Measurements from ENCODE around the gene SEZ6. TPM values are rescaled to one million over a fixed set of nuclear protein-coding genes. Genes with fewer than 3 reads are reported as not detected.

Gene SEZ6
- polyA plus RNA-seq, 3 donors = 0.17 to 0.33 (median 0.18) TPM

DNA sequence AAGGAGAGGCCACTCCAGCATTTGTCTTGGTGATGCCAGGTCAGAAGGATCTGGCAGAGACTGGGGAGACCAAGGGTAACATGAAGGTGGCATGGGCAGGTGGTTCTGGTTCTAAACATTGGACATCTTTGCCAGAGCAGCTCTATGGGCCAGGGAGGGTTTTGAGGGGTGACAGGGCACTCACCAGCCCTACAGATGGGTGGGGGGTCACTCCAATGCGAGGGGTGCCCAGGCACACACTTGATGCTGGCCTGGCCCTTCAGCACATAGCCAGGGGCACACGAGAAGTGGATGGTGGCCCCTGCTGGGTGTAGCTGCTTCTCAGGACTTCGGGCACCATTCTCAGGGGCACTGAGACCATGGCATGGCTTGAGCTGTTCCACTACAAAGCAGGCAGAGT is 49.0 kb downstream of the SEZ6 start:
- H3K9me3 Mint-ChIP-seq = no peaks in the 10 kb centered on the region
- H3K36me3 Mint-ChIP-seq = peaks cover 0 to 1% of the 10 kb centered on the region in 2 donors
- Histone ChIP-seq H2AFZ (ENCODE audit: insufficient read depth, low read depth, low read length, poor library complexity, severe bottlenecking) (no peak overlapping the region), H3K4me1 (ENCODE audit: control insufficient read depth in 1 of 2, insufficient read depth in 2 of 2, low read length in 2 of 2) (peaks cover 15 to 16% of the 10 kb centered on the region in 2 donors), H3K9ac (ENCODE audit: insufficient read depth, low read length, poor library complexity, severe bottlenecking) (no peak overlapping the region), H3K4me3 (replicated peaks in 1 of 3; ENCODE audit: low read depth in 2 of 3, low read length in 3 of 3) (no peak overlapping the region), H3K79me2 (ENCODE audit: insufficient read depth, low read length) (no peaks in the 10 kb centered on the region), H4K20me1 (ENCODE audit: insufficient read depth, low read length) (no peaks in the 10 kb centered on the region), H3K4me2 (replicated peaks; ENCODE audit: extremely low read depth, low read length, poor library complexity, severe bottlenecking) (no peak overlapping the region), H3K36me3 (replicated peaks in 1 of 2; ENCODE audit: control insufficient read depth in 1 of 2, insufficient read depth in 2 of 2, low read length in 2 of 2) (no peaks in the 10 kb centered on the region), H3K9me3 (replicated peaks in 1 of 2; ENCODE audit: control insufficient read depth in 1 of 2, insufficient read depth in 1 of 2, low read length in 2 of 2) (no peaks in the 10 kb centered on the region), H3K27ac (ENCODE audit: low read depth in 1 of 2, low read length in 2 of 2) (no peak overlapping the region), H3K27me3 (ENCODE audit: control insufficient read depth in 2 of 2, insufficient read depth in 2 of 2, low read length in 2 of 2) (no peaks in the 10 kb centered on the region)
- intact Hi-C loops (cut with micrococcal nuclease) = loop anchor here in 1 of 2 donors (10.0 kb wide), 1 partner anchor 212 kb away; the partner anchor contains the start of gene TRAF4
- H3K27ac Mint-ChIP-seq = peak overlapping the region in 1 of 7 donors; percentile 60
- 88% methylated on average over 3 of the region's 3 CpGs for WGBS (ENCODE audit: insufficient coverage)
- peaks cover 0 to 6% (median 6%) of the 10 kb centered on the region in 3 donors for H3K27me3 Mint-ChIP-seq (ENCODE audit: low read depth in 3 of 3)
- TF ChIP-seq, protein P1, sequence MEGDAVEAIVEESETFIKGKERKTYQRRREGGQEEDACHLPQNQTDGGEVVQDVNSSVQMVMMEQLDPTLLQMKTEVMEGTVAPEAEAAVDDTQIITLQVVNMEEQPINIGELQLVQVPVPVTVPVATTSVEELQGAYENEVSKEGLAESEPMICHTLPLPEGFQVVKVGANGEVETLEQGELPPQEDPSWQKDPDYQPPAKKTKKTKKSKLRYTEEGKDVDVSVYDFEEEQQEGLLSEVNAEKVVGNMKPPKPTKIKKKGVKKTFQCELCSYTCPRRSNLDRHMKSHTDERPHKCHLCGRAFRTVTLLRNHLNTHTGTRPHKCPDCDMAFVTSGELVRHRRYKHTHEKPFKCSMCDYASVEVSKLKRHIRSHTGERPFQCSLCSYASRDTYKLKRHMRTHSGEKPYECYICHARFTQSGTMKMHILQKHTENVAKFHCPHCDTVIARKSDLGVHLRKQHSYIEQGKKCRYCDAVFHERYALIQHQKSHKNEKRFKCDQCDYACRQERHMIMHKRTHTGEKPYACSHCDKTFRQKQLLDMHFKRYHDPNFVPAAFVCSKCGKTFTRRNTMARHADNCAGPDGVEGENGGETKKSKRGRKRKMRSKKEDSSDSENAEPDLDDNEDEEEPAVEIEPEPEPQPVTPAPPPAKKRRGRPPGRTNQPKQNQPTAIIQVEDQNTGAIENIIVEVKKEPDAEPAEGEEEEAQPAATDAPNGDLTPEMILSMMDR (IDR thresholded peaks at IDR 0.05) = no peak
- DNase-seq = no peak
- H3K4me3 Mint-ChIP-seq = no peak overlapping the region
- H3K4me1 Mint-ChIP-seq = no peaks in the 10 kb centered on the region

- no peak overlapping the region for H3K4me2 ChIP-seq (replicated peaks; ENCODE audit: extremely low read depth, low read length, poor library complexity, severe bottlenecking)
- peaks cover 2% of the 10 kb centered on the region for H3K79me2 ChIP-seq (ENCODE audit: insufficient read depth, low read length)
- no peaks in the 10 kb centered on the region for H3K27me3 ChIP-seq (ENCODE audit: control insufficient read depth in 2 of 2, insufficient read depth in 2 of 2, low read length in 2 of 2)
- H3K4me1 ChIP-seq (ENCODE audit: control insufficient read depth in 1 of 2, insufficient read depth in 2 of 2, low read length in 2 of 2) = peaks cover 16 to 18% of the 10 kb centered on the region in 2 donors
- H3K36me3 ChIP-seq (replicated peaks in 1 of 2; ENCODE audit: control insufficient read depth in 1 of 2, insufficient read depth in 2 of 2, low read length in 2 of 2) = no peaks in the 10 kb centered on the region
- H3K9ac ChIP-seq (ENCODE audit: insufficient read depth, low read length, poor library complexity, severe bottlenecking) = no peak overlapping the region
- H3K9me3 Mint-ChIP-seq = no peaks in the 10 kb centered on the region
- no peak overlapping the region for H3K27ac Mint-ChIP-seq
- H3K27ac ChIP-seq (ENCODE audit: low read depth in 1 of 2, low read length in 2 of 2) = no peak overlapping the region
- H4K20me1 ChIP-seq (ENCODE audit: insufficient read depth, low read length) = no peaks in the 10 kb centered on the region
- H2AFZ ChIP-seq (ENCODE audit: insufficient read depth, low read depth, low read length, poor library complexity, severe bottlenecking) = no peak overlapping the region
- H3K36me3 Mint-ChIP-seq = peaks cover 0 to 1% of the 10 kb centered on the region in 2 donors
- no peaks in the 10 kb centered on the region for H3K9me3 ChIP-seq (replicated peaks in 1 of 2; ENCODE audit: control insufficient read depth in 1 of 2, insufficient read depth in 1 of 2, low read length in 2 of 2)
- H3K27me3 Mint-ChIP-seq (ENCODE audit: low read depth in 3 of 3) = peaks cover 0 to 6% (median 6%) of the 10 kb centered on the region in 3 donors
- 98% methylated on average over 4 of the region's 7 CpGs for WGBS (ENCODE audit: insufficient coverage)
- H3K4me1 Mint-ChIP-seq = no peaks in the 10 kb centered on the region
- no peak for DNase-seq
- intact Hi-C loops (cut with micrococcal nuclease) = loop anchor here in 1 of 2 donors (10.0 kb wide), 1 partner anchor 211 kb away; the partner anchor contains the start of gene TRAF4
- TF ChIP-seq, protein P1 (IDR thresholded peaks at IDR 0.05) = no peak
- no peak overlapping the region for H3K4me3 Mint-ChIP-seq
- no peak overlapping the region for H3K4me3 ChIP-seq (replicated peaks in 1 of 3; ENCODE audit: low read depth in 2 of 3, low read length in 3 of 3)
These were observed 49.7 kb downstream of the SEZ6 start for GRCh38 chr17:28956112-28956511.

Data from CD14-positive monocyte (primary cell).